Embryonic facial prominence (tissue), 1 donor: Measurements from ENCODE around the gene GKN1.

Experiments used
- DNase-seq: peaks from one replicate; pipeline ENCODE4 v3.0.0-alpha.2; 2016; ENCODE audit errors: extremely low spot score

Gene GKN1

DNA sequence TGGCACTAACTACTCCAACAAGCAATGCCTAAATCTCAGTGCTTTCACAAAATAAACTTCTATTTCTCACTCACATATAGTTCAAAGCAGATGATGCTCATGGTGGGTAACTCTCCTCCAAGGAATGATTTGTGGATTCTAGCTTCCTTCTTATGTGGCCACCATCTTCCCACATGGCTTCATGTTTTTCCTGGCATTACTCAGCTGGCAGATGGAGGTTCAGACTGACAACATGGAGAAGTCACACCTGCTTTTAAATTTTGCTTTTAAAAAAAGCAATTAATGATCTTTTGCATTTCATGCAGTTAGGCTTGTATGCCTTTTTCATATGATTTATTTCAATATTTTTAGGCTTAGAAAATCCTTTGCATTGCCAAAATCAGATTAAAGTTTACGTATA, 15.4 kb upstream of the GKN1 start:
- DNase-seq: no peak

DNA sequence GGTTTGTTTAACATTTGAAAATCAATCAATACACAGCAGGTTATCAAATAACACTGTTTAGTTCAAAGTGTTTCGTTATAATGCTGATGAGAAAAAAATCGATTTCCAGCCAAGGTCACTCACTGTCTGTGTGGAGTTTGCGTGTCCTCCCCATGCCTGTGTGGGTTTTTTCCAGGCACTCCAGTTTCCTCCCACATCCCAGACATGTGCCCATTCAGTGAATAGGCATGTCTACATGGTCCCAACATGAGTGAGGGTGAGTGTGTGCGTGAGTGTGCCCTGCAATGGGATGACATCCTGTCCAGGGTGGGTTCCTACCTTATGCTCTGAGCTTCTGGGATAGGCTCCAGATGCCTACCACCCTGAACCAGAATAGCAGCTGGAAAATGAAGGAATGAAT, 13.1 kb upstream of the GKN1 start:
- DNase-seq: no peak

DNA sequence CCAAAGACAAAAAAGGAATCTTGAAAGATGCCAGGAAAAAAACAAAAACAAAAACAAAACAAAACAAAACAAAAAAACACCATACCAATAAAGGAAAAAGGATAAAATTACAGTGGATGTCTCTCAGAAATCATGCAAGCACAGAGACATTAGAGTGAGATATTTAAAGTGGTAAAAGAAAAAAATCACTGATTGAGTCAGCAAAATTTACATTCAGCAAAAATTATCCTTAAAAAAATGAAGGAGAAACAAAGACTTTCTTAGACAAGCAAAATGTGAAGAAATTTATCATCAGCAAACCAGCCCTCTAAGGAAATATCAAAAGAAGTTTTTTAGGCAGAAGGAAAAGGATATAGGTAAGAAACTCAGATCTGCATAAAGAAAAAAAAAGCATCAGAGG, 10.2 kb upstream of the GKN1 start:
- DNase-seq: no peak

DNA sequence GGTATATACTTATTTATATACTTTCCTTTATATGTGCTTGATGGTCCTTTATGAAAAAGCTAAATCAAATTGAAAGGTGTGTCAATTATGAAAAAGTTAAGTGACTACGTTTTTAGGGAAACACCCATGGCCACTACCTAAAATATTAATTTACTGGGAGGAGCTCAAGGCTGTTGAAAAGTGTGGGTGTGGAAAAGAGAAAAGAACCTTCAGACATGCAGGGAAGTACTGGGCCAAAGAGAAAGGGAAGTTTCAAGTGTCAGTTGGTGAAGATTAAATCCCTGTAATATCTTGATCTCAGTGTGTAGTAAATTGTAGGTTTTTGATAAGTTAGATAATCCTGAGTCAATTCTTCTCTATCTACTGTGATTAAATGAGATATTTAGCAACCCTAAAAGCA, 6.2 kb upstream of the GKN1 start:
- DNase-seq: no peak

DNA sequence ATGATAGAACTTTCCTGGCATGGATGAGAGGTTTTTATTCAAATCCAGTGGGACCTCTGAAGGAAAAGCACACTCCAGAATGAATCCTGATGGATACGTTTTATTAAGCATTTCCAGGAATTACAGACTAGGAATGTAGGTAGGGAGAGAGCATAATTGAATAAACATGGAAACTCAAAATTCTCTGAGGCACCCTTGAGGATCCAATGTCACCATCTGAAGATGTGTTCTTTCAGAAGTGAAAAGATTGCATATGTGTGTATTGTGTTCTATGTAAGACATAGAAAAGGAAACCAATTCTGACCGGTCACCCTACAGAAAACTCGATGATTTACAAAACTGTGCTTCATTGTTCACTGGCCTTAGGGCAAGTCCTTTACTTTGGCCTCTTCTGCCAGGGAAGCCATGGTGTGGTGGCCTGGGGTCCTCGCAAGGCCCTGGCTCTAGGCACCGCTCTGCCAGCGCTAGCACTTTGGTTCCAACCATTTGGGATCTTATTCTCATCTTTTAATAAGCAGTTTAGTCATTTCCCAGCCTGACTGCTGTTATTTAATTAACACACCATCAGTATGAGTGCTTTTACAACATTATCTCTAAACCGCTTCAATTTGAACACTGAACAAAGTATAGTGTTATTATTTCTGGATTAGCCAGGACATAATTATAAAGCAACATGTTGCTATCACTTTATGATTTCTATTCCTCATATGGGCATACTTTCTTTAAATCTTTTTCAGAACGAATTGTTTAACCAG, 4.5 kb upstream of the GKN1 start:
- DNase-seq: no peak

DNA sequence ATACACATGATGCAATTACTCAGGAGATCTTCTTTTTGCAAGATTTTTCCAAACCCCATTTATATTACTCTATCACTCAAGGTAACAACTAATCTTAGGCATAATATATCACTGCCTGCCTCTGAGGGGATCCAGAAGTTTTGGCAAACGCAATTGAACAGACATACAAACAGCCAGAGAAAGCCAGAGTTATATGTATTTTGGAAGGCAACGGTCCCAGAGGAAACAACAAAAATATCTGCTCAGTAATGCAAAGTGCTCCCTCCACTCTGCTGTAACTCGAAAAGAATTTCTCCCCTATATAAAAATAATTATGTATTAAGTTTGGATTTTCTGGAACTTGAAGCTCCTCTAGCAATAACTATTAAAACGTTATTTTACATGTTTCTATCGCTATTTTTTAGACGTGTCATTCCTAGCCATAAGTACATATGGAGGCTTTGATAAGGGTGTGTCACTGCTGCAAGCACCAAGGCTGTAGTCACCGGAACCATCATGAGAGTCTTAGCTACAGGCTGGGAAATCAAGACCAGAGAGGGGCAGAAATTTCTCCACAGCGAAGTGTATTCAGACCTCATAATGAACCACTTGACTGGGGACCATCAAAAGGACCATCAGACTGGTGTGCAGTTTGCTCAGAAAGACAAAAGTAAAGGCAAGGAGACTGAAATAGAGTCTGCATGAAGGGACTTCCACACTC, 3.7 kb upstream of the GKN1 start:
- no peak for DNase-seq

DNA sequence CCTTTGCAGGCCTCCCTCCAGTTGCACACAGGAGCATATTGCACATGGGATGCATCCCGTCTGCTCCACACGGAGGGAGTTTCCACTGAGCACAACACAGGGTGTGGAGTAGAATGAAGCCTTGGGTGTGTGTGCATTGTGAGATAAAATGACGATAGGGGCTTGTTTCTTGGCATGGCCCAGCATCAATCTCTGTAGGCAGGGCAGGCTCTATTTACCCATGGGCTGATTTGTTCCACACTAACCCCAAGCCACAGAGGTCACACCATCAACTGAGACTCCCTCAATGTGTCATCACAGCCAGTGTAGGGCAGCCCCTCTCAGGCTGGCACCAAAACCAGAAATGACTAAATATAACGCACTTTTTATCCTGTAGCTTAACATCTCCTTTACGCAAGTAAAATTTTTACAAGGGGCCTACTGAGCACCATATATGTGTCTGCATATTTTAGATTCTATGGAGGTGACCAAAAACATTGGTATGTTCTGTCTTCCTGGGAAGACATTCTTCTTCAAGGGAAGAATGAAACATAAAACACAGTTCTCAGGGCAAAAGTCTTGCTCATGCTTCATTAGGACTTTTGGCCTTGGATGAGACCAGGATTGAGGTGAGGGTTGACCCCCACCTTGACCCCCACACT, 2.7 kb upstream of the GKN1 start:
- no peak for DNase-seq

DNA sequence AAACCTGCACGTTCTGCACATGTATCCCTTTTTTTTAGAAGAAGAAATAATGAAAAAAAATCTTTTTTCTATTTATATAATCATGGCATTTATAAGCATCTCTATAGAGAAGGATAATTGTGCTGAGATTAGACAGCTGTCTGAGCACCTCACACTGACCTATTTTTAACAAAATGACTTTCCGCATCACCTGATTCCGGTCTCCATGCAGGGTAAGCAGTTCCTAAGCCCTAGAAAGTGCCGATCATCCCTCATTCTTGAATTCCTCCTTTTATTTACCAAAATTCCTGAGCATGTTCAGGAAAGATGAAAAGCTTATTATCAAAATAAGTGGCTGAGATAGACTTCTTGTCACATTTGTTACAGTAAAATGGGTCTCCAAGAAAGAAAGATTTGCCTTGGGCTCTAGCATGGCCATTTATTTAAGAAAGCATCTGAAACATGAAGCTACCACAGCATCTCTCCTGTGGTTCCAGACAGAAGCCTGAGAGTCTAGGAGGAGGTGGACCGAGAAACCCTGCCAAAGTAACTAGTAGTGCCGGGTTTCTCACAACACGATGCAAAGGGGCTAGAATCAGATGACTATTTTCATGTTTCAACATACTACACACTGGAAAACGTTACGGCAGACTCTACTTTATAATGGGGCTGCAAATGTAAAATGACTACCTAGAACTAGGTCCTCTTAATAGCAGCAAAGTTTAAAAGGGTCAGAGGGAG, 670 bp downstream of the GKN1 start:
- DNase-seq: no peak

DNA sequence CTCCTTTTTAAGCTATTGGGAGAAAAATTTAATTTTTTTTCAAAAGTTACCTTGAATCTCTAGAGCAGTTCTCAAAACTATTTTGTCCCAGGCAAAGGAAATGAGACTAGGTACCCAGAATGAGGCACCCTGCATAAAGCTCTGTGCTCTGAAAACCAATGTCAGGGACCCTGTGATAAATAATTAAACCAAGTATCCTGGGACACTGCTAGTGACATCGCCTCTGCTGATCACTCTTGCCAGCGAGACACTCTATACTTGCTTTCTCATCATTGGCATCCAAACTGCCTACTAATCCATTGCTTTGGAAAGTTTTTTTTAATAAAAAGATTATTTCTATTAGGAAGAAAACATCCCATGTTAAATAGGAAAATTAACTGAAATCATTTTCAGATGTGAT, 1.4 kb downstream of the GKN1 start:
- no peak for DNase-seq

DNA sequence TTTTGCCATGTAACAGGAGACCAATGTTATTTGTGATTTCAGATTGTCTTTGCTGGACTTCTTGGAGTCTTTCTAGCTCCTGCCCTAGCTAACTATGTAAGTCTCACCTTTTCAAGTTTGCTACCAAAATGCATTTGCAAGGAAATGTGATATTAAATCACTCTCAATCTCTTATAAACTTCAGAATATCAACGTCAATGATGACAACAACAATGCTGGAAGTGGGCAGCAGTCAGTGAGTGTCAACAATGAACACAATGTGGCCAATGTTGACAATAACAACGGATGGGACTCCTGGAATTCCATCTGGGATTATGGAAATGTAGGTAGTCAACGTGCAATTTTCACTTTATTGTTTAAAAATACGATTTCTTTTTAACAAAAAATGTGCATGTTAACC, 3.0 kb downstream of the GKN1 start:
- no peak for DNase-seq

DNA sequence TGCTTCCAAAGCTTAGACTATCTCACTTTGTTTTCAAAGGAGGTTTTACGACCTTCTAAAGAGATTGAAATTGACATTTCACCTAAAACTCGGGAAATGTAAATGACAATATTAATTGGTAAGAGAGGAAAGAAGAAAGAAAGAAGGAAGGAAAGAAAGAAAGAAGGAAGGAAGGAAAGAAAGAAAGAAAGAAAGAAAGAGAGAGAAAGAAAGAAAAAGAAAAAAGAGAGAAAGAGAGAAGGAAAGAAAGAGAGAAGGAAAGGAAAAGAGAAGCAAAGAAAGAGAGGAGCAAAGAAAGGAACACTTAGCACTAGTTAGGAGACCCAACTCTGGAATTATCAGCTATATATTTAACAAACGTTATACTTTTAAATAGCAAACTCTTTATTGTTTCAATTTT, 3.7 kb downstream of the GKN1 start:
- no peak for DNase-seq

DNA sequence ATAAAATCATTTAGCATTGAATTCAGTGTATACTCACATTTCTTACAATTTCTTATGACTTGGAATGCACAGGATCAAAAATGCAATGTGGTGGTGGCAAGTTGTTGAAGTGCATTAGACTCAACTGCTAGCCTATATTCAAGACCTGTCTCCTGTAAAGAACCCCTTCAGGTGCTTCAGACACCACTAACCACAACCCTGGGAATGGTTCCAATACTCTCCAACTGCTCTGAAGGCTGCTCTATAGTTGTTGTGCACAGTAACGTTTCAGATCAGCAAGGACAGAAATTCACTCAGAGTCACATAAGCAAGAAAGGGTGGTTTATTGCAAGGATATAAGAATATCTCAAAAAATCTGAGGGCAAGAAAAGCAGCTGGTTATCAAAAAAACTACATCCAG, 6.5 kb downstream of the GKN1 start:
- DNase-seq: no peak

DNA sequence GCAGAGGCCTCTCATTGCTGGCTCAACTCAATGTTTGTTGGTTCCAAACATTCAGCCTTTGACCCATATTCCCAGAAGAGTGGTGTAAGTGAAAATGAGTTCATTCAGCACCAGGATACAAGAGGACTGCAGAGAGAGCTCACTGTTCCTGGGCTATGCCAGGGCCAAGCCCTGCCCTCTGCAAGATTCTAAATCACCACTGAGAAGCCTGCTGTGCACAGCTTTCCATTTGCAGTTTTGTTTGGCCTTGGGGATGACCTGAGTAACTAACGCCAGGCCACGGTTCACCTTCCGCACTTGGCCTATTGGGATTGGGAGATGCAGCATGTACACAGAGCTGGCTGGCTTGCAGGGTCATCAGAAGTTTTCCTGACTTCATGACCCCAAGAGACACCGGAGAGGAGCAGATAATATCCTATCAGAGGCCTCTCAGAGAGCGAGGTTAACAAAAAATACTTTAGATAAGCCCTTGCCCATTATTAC, 12.6 kb downstream of the GKN1 start:
- DNase-seq: no peak

DNA sequence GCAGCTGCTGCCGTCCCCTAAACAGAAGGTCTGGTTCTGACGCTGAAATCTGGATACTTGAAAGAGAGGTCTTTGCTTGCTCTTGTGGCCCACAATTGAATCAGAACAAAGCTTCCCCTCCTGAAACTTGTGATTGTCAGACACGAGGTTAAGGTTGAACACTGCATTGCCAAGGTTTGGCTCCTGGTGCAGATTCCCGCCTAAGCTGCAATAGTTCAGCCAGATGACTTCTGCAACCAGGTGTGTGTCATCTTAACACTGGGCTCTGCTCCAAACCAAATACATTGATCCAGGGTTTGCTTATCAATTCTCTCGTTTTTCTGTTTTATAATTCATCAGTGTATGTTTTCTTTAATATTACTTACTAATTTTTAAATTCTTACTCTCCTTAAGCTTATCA, 14.6 kb downstream of the GKN1 start:
- no peak for DNase-seq

DNA sequence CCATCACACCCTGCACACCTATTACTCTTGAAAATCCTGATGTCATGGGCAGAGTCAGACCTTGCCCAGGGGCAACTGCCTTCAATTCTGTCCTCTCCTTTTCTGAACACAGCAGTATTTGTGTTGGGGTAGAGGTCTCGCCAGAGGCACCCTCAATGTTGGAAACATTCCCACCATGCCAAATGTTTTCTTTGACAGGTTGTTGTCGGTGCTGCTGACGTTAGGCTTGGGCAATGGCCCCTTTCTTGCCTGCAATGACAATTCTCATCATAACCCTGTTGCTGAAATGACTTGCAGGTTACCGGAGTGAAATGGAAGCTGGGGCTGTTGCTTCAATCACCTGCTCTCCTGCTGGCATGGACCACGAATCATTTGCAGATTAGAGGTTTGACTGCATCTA, 17.9 kb downstream of the GKN1 start:
- DNase-seq: no peak

DNA sequence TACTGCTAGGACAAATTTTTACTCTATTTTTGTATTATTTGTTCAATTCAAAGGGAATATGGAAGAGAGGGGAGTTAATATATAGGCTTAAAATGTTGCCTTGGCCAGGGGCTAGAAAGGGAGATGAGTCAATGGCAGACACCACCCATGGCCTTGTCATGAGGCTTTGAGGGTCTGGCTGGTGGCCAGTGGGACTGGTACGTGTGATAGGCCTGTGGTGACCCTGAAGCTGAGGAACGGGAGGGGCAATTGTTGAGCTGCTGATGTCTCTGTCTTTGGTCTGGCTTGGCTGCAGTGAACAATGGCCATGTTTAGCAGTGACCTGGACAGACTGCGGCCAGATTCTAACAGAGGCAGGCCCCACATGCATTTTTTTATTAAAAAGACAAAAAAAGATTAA, 18.5 kb downstream of the GKN1 start:
- no peak for DNase-seq

DNA sequence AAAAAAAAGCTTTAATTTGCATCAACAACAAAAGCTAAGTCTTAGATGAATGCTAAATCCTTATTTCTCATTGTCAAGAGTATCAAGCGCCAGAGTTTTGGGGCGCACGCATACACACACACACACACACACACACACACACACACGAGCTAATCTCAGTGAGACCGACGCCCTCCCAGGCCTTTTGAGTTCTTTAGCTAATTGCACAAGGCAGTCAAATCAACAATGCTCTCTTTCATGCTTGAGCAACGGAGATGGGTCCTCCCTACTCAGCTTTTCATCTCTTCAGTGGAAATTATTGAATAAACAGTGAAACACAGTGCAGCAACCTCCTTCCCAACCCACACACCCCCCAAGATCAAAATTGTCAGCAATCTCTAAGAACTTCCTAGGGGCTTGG, 19.2 kb downstream of the GKN1 start:
- no peak for DNase-seq

DNA sequence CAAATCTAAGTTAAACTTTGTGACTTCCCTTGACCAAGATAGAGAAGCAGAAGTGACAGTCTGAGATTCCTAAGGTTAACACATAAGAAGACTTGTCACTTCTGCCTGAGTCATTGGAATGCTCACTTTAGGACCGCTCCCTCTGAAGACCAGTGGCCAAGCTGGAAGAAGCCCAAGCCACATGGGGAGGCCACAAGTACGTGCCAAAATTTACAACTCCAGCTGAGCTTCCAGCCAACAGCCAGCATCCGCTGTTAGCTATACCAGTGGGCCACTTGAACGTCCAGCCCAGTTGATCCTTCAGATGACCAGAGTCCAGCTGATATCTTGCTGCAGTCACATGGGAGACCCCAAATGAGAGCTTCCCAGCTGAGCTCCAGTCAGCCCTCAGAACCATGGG, 20.4 kb downstream of the GKN1 start:
- no peak for DNase-seq

DNA sequence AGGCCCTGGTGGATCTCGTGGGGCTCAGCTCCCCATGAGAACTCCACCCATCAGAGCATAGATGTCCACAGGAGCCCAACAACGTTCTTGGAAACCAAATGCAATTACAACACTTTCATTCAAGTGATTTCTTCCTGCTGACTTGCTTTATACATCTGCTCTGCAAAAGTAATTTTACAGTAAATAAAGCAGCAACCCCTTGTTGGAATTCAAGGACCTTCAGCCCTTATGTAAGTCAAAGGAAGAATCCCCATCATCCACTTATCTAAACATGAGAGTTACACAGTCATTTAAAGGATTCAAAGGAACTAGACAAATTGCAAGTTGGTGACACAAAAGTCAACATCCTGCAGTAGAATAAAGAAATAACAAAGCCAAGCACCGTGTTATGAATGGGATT, 21.5 kb downstream of the GKN1 start:
- no peak for DNase-seq

DNA sequence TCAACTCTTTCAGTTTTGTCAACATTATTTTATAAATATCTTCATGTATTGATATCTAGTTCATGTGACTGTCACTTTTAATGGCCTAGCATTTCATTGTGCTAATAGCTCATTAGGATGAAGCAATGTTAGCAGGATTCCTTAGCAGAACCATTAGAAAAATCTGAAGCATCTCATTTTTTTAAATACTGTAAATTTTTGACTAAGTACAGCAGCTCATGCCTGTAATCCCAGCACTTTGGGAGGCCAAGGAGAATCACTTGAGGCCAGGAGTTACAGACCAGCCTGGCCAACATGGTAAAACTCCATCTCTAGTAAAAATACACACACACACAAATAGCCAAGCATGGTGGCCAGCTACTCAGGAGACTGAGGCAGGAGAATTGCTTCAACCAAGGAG, 23.0 kb downstream of the GKN1 start:
- DNase-seq: no peak

DNA sequence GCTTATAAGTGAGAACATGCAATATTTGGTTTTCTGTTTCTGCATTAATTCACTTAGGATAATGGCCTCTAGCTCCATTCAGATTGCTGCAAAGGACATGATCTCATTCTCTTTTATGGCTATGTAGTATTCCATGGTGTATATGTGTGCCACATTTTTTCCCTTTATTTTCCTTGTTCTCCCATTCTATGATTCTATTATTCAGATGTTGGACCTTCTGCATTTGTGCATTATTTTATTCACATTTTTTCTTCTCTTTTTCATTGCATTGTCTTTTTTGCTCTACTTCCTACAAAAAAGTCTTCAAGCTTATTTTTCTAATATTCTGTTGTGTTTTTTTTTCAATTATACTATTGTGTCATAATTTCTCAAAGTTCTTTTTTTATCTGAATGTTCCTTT, 27.4 kb downstream of the GKN1 start:
- no peak for DNase-seq

DNA sequence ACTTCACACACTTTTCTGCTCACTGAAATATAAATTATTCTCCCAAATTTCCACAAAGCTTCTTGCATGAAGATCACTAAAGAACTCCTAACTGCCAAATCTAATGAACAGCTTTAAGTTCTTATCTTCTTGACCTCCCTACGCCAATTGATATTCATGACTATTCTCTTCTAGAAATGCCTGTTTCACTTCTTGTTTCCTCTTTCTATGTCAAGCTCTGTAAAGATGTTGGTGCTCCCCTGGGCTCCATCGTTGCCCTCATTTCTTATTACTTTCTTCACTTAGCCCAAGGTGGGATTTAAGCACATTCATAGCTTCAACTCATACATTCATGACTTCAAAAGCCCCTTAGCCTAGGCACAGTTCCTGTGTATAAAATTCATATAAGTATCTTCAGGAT, 29.3 kb downstream of the GKN1 start:
- DNase-seq: no peak

DNA sequence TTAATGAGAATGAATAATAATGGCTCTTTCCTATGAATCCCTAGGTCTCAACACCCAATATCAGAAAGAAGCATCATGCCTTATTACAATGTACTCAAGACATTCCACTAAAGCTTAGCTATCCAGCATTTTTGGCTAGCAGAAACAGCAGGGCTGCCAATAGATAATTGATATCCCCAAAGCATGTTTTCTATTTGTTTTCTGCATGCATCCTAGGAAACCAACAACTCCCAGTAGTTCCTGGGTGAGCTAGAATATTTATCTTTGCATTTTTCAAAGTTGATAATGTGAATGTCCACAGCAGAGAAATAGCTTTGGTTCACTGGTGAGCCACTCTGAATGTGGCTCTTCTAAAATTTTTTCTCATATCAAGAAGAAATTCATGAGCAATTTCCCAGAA, 32.7 kb downstream of the GKN1 start:
- DNase-seq: no peak
